GM23338 (cell line): ENCODE measurements around the gene CENPA. TPM values are rescaled to one million over a fixed set of nuclear protein-coding genes. Genes with fewer than 3 reads are reported as not detected.

ENCODE experiments used
- ATAC-seq: fragments of 200-7000 bp; cut with Tn5 transposase; 3 replicates; pipeline ENCODE4 v1.9.1; 2020
- DNase-seq: peaks from one replicate; pipeline ENCODE4 v3.0.0-alpha.2; 2015; ENCODE audit warnings: low spot score
- H2AFZ ChIP-seq: fragments of 200-600 bp; sonication (generic); 2 replicates; pipeline ENCODE4 v1.8.0; 2016; ENCODE audit warnings: antibody characterized with exemption, mild to moderate bottlenecking, moderate library complexity
- H3F3A ChIP-seq: fragments of 200-600 bp; sonication (generic); replicated peaks from 2 replicates; pipeline ENCODE4 v1.8.0; 2017; ENCODE audit warnings: antibody characterized with exemption, mixed run types, low read depth
- H3K27ac ChIP-seq: fragments of 200-600 bp; sonication (generic); 2 replicates; pipeline ENCODE4 v1.6.1; 2016; ENCODE audit warnings: low read depth
- H3K27me3 ChIP-seq: fragments of 200-600 bp; sonication (generic); 2 replicates; pipeline ENCODE4 v1.8.0; 2016; ENCODE audit warnings: mild to moderate bottlenecking, mixed run types, moderate library complexity; ENCODE audit not compliant: insufficient read depth
- H3K36me3 ChIP-seq: fragments of 200-600 bp; sonication (generic); 2 replicates; pipeline ENCODE4 v1.8.0; 2016; ENCODE audit warnings: mild to moderate bottlenecking; ENCODE audit not compliant: insufficient read depth
- H3K4me1 ChIP-seq: fragments of 200-600 bp; sonication (generic); 2 replicates; pipeline ENCODE4 v1.8.0; 2016; ENCODE audit warnings: mild to moderate bottlenecking, moderate library complexity; ENCODE audit not compliant: insufficient read depth
- H3K4me2 ChIP-seq: fragments of 200-600 bp; sonication (generic); 2 replicates; pipeline ENCODE4 v1.7.1; 2017; ENCODE audit warnings: mixed run types
- H3K4me3 ChIP-seq: fragments of 200-600 bp; sonication (generic); 2 replicates; pipeline ENCODE4 v1.6.1; 2016; ENCODE audit warnings: mixed run types
- H3K79me2 ChIP-seq: fragments of 200-600 bp; sonication (generic); replicated peaks from 2 replicates; pipeline ENCODE4 v1.8.0; 2017; ENCODE audit warnings: mild to moderate bottlenecking; ENCODE audit not compliant: insufficient read depth
- H3K9me2 ChIP-seq: fragments of 200-600 bp; sonication (generic); 2 replicates; pipeline ENCODE4 v1.8.0; 2017; ENCODE audit not compliant: insufficient read depth
- H4K20me1 ChIP-seq: fragments of 200-600 bp; sonication (generic); replicated peaks from 2 replicates; pipeline ENCODE4 v1.8.0; 2017; ENCODE audit warnings: mild to moderate bottlenecking; ENCODE audit not compliant: insufficient read depth
- H3K27ac Mint-ChIP-seq: 2 replicates; pipeline ENCODE4 v1.8.0; 2020; ENCODE audit warnings: inconsistent platforms, mild to moderate bottlenecking, moderate library complexity, mixed read lengths
- H3K27me3 Mint-ChIP-seq: 3 replicates; pipeline ENCODE4 v1.8.0; 2022; ENCODE audit warnings: low read depth, mild to moderate bottlenecking, moderate library complexity, mixed read lengths, inconsistent platforms; ENCODE audit not compliant: insufficient read depth, poor library complexity
- H3K36me3 Mint-ChIP-seq: 3 replicates; pipeline ENCODE4 v1.8.0; 2021; ENCODE audit warnings: low read depth, mild to moderate bottlenecking, inconsistent platforms, moderate library complexity, mixed read lengths
- H3K4me1 Mint-ChIP-seq: 3 replicates; pipeline ENCODE4 v1.8.0; 2020; ENCODE audit warnings: mild to moderate bottlenecking, inconsistent platforms, mixed read lengths
- H3K4me3 Mint-ChIP-seq: 3 replicates; pipeline ENCODE4 v1.8.0; 2021; ENCODE audit warnings: moderate library complexity, mild to moderate bottlenecking, inconsistent platforms, mixed read lengths
- H3K9me3 Mint-ChIP-seq: 3 replicates; pipeline ENCODE4 v1.8.0; 2020; ENCODE audit warnings: moderate library complexity, mild to moderate bottlenecking, inconsistent platforms, mixed read lengths
- CREB1 ChIP-seq: fragments of 250-450 bp; sonication (Bioruptor Pico); IDR thresholded peaks from 2 replicates; pipeline ENCODE4 v1.5.0; 2020; ENCODE audit warnings: low read depth, mild to moderate bottlenecking, moderate library complexity
- CTCF ChIP-seq, 2 experiments: fragments of 200-600 bp in 1 of 2; sonication (generic) in 1 of 2; conservative IDR thresholded peaks; 2 replicates each; pipeline versions ENCODE4 v1.5.1 to v1.6.1; 2016 to 2017; ENCODE audit warnings: antibody characterized with exemption in 2 of 2, low read depth in 2 of 2, mild to moderate bottlenecking in 2 of 2, moderate library complexity in 1 of 2
- ETS1 ChIP-seq: IDR thresholded peaks from 2 replicates; pipeline ENCODE4 v1.6.1; 2016; ENCODE audit warnings: antibody characterized with exemption
- EZH2 ChIP-seq: fragments of 200-600 bp; sonication (generic); IDR thresholded peaks from one replicate; pipeline ENCODE4 v1.8.0; 2017; ENCODE audit warnings: antibody characterized with exemption, mild to moderate bottlenecking, low read depth; ENCODE audit not compliant: unreplicated experiment
- EZH2phosphoT487 ChIP-seq: fragments of 200-600 bp; sonication (generic); IDR thresholded peaks from one replicate; pipeline ENCODE4 v1.8.1; 2018; ENCODE audit warnings: antibody characterized with exemption; ENCODE audit not compliant: unreplicated experiment
- JUNB ChIP-seq: IDR thresholded peaks from one replicate; pipeline ENCODE4 v1.6.1; 2016; ENCODE audit warnings: antibody characterized with exemption; ENCODE audit not compliant: unreplicated experiment
- NANOG ChIP-seq: IDR thresholded peaks from 2 replicates; pipeline ENCODE4 v1.6.1; 2016; ENCODE audit warnings: antibody characterized with exemption, borderline replicate concordance
- POLR2AphosphoS5 ChIP-seq: IDR thresholded peaks from 2 replicates; pipeline ENCODE4 v1.6.1; 2016; ENCODE audit warnings: antibody characterized with exemption, low read depth
- STAT1 ChIP-seq: IDR thresholded peaks from one replicate; pipeline ENCODE4 v1.6.1; 2016; ENCODE audit warnings: antibody characterized with exemption; ENCODE audit not compliant: unreplicated experiment
- ZNF114 ChIP-seq: fragments of 250-450 bp; sonication (Bioruptor Pico); IDR thresholded peaks from 2 replicates; pipeline ENCODE4 v1.5.0; 2020; ENCODE audit warnings: mild to moderate bottlenecking, moderate library complexity
- ZNF331 ChIP-seq: fragments of 250-450 bp; sonication (Bioruptor Pico); IDR thresholded peaks from 2 replicates; pipeline ENCODE4 v1.5.0; 2020; ENCODE audit warnings: low read depth, mild to moderate bottlenecking, moderate library complexity
- polyA plus RNA-seq: library from polyadenylated mRNA; unstranded; fragments of >200 nt; fragmentation: Nextera tagmentation; extraction: Ambion mirVana; gene quantifications from 2 replicates; pipeline ENCODE4 v1.2.1, GENCODE V29; 2016
- total RNA-seq: library from RNA; depleted of rRNA; stranded (reverse); fragments of >200 nt; shearing (Covaris generic); gene quantifications from 2 replicates; pipeline ENCODE4 v1.2.3, GENCODE V29; 2014
- TF ChIP-seq, protein P1 (sequence below): IDR thresholded peaks from one replicate; pipeline ENCODE4 v1.6.1; 2018; ENCODE audit warnings: antibody characterized with exemption; ENCODE audit not compliant: unreplicated experiment
- TF ChIP-seq, protein P2 (sequence below): fragments of 250-450 bp; sonication (Bioruptor Pico); IDR thresholded peaks from 2 replicates; pipeline ENCODE4 v1.5.0; 2020; ENCODE audit warnings: mild to moderate bottlenecking, moderate library complexity

The CENPA gene
- total and polyA plus RNA-seq, 2 experiments from 2014 or later = 16.8 to 24.2 TPM

DNA sequence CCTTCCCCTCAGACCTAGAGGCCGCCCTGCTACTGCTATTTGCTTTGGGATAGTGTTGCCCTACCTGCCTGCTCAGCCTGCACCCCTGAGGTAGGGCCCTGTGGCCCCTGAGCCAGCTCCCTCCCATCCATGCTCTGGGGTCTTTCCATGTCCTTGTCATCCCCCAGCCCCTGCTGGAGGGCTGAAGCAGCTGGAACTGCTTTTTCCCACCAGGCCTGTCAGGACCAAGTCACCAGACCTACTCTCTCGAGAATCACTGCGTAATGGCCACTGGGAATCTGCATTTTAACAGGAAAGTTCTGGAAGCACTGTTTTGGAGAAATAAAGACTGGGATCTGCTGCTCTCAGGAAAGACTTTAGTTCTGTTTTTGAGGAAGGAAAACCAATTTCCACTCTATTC is 42.0 kb upstream of the CENPA start:
- Histone ChIP-seq H3K79me2 (no peaks in the 10 kb centered on the region), H3K9me2 (no peaks in the 10 kb centered on the region), H3K36me3 (no peaks in the 10 kb centered on the region), H3K27me3 (peaks cover 10% of the 10 kb centered on the region), H2AFZ (no peak overlapping the region), H3K4me2 (no peak overlapping the region), H3K4me3 (no peak overlapping the region), H3K4me1 (peaks cover under 1% of the 10 kb centered on the region; the same call in 1 of the 2 replicates), H3F3A (no peaks in the 10 kb centered on the region), H4K20me1 (no peaks in the 10 kb centered on the region), H3K27ac (no peak overlapping the region)
- H3K4me1 Mint-ChIP-seq = peaks cover 7% of the 10 kb centered on the region
- no peak overlapping the region for H3K4me3 Mint-ChIP-seq
- no peak for DNase-seq
- TF ChIP-seq NANOG = no peak
- TF ChIP-seq JUNB = no peak
- no peak for TF ChIP-seq ZNF331 (CRISPR knock-in tag)
- TF ChIP-seq, protein P1, sequence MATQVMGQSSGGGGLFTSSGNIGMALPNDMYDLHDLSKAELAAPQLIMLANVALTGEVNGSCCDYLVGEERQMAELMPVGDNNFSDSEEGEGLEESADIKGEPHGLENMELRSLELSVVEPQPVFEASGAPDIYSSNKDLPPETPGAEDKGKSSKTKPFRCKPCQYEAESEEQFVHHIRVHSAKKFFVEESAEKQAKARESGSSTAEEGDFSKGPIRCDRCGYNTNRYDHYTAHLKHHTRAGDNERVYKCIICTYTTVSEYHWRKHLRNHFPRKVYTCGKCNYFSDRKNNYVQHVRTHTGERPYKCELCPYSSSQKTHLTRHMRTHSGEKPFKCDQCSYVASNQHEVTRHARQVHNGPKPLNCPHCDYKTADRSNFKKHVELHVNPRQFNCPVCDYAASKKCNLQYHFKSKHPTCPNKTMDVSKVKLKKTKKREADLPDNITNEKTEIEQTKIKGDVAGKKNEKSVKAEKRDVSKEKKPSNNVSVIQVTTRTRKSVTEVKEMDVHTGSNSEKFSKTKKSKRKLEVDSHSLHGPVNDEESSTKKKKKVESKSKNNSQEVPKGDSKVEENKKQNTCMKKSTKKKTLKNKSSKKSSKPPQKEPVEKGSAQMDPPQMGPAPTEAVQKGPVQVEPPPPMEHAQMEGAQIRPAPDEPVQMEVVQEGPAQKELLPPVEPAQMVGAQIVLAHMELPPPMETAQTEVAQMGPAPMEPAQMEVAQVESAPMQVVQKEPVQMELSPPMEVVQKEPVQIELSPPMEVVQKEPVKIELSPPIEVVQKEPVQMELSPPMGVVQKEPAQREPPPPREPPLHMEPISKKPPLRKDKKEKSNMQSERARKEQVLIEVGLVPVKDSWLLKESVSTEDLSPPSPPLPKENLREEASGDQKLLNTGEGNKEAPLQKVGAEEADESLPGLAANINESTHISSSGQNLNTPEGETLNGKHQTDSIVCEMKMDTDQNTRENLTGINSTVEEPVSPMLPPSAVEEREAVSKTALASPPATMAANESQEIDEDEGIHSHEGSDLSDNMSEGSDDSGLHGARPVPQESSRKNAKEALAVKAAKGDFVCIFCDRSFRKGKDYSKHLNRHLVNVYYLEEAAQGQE = no peak
- no peak for TF ChIP-seq ZNF114 (CRISPR knock-in tag)
- TF ChIP-seq POLR2AphosphoS5 = no peak
- no peak for TF ChIP-seq EZH2phosphoT487
- TF ChIP-seq CTCF (conservative IDR thresholded peaks at IDR 0.05; ENCODE audit: low read depth in 2 of 2) = no peak
- TF ChIP-seq ETS1 = no peak
- no peak for TF ChIP-seq STAT1
- TF ChIP-seq EZH2 = no peak
- TF ChIP-seq, protein P2, sequence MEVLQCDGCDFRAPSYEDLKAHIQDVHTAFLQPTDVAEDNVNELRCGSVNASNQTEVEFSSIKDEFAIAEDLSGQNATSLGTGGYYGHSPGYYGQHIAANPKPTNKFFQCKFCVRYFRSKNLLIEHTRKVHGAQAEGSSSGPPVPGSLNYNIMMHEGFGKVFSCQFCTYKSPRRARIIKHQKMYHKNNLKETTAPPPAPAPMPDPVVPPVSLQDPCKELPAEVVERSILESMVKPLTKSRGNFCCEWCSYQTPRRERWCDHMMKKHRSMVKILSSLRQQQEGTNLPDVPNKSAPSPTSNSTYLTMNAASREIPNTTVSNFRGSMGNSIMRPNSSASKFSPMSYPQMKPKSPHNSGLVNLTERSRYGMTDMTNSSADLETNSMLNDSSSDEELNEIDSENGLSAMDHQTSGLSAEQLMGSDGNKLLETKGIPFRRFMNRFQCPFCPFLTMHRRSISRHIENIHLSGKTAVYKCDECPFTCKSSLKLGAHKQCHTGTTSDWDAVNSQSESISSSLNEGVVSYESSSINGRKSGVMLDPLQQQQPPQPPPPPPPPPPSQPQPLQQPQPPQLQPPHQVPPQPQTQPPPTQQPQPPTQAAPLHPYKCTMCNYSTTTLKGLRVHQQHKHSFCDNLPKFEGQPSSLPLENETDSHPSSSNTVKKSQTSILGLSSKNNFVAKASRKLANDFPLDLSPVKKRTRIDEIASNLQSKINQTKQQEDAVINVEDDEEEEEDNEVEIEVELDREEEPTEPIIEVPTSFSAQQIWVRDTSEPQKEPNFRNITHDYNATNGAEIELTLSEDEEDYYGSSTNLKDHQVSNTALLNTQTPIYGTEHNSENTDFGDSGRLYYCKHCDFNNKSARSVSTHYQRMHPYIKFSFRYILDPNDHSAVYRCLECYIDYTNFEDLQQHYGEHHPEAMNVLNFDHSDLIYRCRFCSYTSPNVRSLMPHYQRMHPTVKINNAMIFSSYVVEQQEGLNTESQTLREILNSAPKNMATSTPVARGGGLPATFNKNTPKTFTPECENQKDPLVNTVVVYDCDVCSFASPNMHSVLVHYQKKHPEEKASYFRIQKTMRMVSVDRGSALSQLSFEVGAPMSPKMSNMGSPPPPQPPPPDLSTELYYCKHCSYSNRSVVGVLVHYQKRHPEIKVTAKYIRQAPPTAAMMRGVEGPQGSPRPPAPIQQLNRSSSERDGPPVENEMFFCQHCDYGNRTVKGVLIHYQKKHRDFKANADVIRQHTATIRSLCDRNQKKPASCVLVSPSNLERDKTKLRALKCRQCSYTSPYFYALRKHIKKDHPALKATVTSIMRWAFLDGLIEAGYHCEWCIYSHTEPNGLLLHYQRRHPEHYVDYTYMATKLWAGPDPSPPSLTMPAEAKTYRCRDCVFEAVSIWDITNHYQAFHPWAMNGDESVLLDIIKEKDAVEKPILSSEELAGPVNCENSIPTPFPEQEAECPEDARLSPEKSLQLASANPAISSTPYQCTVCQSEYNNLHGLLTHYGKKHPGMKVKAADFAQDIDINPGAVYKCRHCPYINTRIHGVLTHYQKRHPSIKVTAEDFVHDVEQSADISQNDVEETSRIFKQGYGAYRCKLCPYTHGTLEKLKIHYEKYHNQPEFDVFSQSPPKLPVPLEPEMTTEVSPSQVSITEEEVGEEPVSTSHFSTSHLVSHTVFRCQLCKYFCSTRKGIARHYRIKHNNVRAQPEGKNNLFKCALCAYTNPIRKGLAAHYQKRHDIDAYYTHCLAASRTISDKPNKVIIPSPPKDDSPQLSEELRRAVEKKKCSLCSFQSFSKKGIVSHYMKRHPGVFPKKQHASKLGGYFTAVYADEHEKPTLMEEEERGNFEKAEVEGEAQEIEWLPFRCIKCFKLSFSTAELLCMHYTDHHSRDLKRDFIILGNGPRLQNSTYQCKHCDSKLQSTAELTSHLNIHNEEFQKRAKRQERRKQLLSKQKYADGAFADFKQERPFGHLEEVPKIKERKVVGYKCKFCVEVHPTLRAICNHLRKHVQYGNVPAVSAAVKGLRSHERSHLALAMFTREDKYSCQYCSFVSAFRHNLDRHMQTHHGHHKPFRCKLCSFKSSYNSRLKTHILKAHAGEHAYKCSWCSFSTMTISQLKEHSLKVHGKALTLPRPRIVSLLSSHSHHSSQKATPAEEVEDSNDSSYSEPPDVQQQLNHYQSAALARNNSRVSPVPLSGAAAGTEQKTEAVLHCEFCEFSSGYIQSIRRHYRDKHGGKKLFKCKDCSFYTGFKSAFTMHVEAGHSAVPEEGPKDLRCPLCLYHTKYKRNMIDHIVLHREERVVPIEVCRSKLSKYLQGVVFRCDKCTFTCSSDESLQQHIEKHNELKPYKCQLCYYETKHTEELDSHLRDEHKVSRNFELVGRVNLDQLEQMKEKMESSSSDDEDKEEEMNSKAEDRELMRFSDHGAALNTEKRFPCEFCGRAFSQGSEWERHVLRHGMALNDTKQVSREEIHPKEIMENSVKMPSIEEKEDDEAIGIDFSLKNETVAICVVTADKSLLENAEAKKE (CRISPR knock-in tag) = no peak
- TF ChIP-seq CREB1 (CRISPR knock-in tag) = no peak
- H3K27me3 Mint-ChIP-seq = no peaks in the 10 kb centered on the region
- H3K27ac Mint-ChIP-seq = no peak overlapping the region
- H3K9me3 Mint-ChIP-seq = no peaks in the 10 kb centered on the region
- ATAC-seq = no peak
- no peaks in the 10 kb centered on the region for H3K36me3 Mint-ChIP-seq
